GM23338 (cell line): Measurements from ENCODE around the gene DNAJA2. TPM values are rescaled to one million over a fixed set of nuclear protein-coding genes. Genes with fewer than 3 reads are reported as not detected.
A peak's percentile ranks its signal among the peaks of the same experiment; 100 is the strongest.

ENCODE experiments used
- ATAC-seq: fragments of 200-7000 bp; cut with Tn5 transposase; 3 replicates; pipeline ENCODE4 v1.9.1; 2020
- DNase-seq: peaks from one replicate; pipeline ENCODE4 v3.0.0-alpha.2; 2015; ENCODE audit warnings: low spot score
- H2AFZ ChIP-seq: fragments of 200-600 bp; sonication (generic); 2 replicates; pipeline ENCODE4 v1.8.0; 2016; ENCODE audit warnings: antibody characterized with exemption, mild to moderate bottlenecking, moderate library complexity
- H3F3A ChIP-seq: fragments of 200-600 bp; sonication (generic); replicated peaks from 2 replicates; pipeline ENCODE4 v1.8.0; 2017; ENCODE audit warnings: antibody characterized with exemption, mixed run types, low read depth
- H3K27ac ChIP-seq: fragments of 200-600 bp; sonication (generic); 2 replicates; pipeline ENCODE4 v1.6.1; 2016; ENCODE audit warnings: low read depth
- H3K27me3 ChIP-seq: fragments of 200-600 bp; sonication (generic); 2 replicates; pipeline ENCODE4 v1.8.0; 2016; ENCODE audit warnings: mild to moderate bottlenecking, mixed run types, moderate library complexity; ENCODE audit not compliant: insufficient read depth
- H3K36me3 ChIP-seq: fragments of 200-600 bp; sonication (generic); 2 replicates; pipeline ENCODE4 v1.8.0; 2016; ENCODE audit warnings: mild to moderate bottlenecking; ENCODE audit not compliant: insufficient read depth
- H3K4me1 ChIP-seq: fragments of 200-600 bp; sonication (generic); 2 replicates; pipeline ENCODE4 v1.8.0; 2016; ENCODE audit warnings: mild to moderate bottlenecking, moderate library complexity; ENCODE audit not compliant: insufficient read depth
- H3K4me2 ChIP-seq: fragments of 200-600 bp; sonication (generic); 2 replicates; pipeline ENCODE4 v1.7.1; 2017; ENCODE audit warnings: mixed run types
- H3K4me3 ChIP-seq: fragments of 200-600 bp; sonication (generic); 2 replicates; pipeline ENCODE4 v1.6.1; 2016; ENCODE audit warnings: mixed run types
- H3K79me2 ChIP-seq: fragments of 200-600 bp; sonication (generic); replicated peaks from 2 replicates; pipeline ENCODE4 v1.8.0; 2017; ENCODE audit warnings: mild to moderate bottlenecking; ENCODE audit not compliant: insufficient read depth
- H3K9me2 ChIP-seq: fragments of 200-600 bp; sonication (generic); 2 replicates; pipeline ENCODE4 v1.8.0; 2017; ENCODE audit not compliant: insufficient read depth
- H4K20me1 ChIP-seq: fragments of 200-600 bp; sonication (generic); replicated peaks from 2 replicates; pipeline ENCODE4 v1.8.0; 2017; ENCODE audit warnings: mild to moderate bottlenecking; ENCODE audit not compliant: insufficient read depth
- H3K27ac Mint-ChIP-seq: 2 replicates; pipeline ENCODE4 v1.8.0; 2020; ENCODE audit warnings: inconsistent platforms, mild to moderate bottlenecking, moderate library complexity, mixed read lengths
- H3K27me3 Mint-ChIP-seq: 3 replicates; pipeline ENCODE4 v1.8.0; 2022; ENCODE audit warnings: low read depth, mild to moderate bottlenecking, moderate library complexity, mixed read lengths, inconsistent platforms; ENCODE audit not compliant: insufficient read depth, poor library complexity
- H3K36me3 Mint-ChIP-seq: 3 replicates; pipeline ENCODE4 v1.8.0; 2021; ENCODE audit warnings: low read depth, mild to moderate bottlenecking, inconsistent platforms, moderate library complexity, mixed read lengths
- H3K4me1 Mint-ChIP-seq: 3 replicates; pipeline ENCODE4 v1.8.0; 2020; ENCODE audit warnings: mild to moderate bottlenecking, inconsistent platforms, mixed read lengths
- H3K4me3 Mint-ChIP-seq: 3 replicates; pipeline ENCODE4 v1.8.0; 2021; ENCODE audit warnings: moderate library complexity, mild to moderate bottlenecking, inconsistent platforms, mixed read lengths
- H3K9me3 Mint-ChIP-seq: 3 replicates; pipeline ENCODE4 v1.8.0; 2020; ENCODE audit warnings: moderate library complexity, mild to moderate bottlenecking, inconsistent platforms, mixed read lengths
- CTCF ChIP-seq, 2 experiments: fragments of 200-600 bp in 1 of 2; sonication (generic) in 1 of 2; conservative IDR thresholded peaks; 2 replicates each; pipeline versions ENCODE4 v1.5.1 to v1.6.1; 2016 to 2017; ENCODE audit warnings: antibody characterized with exemption in 2 of 2, low read depth in 2 of 2, mild to moderate bottlenecking in 2 of 2, moderate library complexity in 1 of 2
- NANOG ChIP-seq: IDR thresholded peaks from 2 replicates; pipeline ENCODE4 v1.6.1; 2016; ENCODE audit warnings: antibody characterized with exemption, borderline replicate concordance
- ZNF331 ChIP-seq: fragments of 250-450 bp; sonication (Bioruptor Pico); IDR thresholded peaks from 2 replicates; pipeline ENCODE4 v1.5.0; 2020; ENCODE audit warnings: low read depth, mild to moderate bottlenecking, moderate library complexity
- ZNF462 ChIP-seq: fragments of 250-450 bp; sonication (Bioruptor Pico); IDR thresholded peaks from 2 replicates; pipeline ENCODE4 v1.5.0; 2020; ENCODE audit warnings: mild to moderate bottlenecking, moderate library complexity
- polyA plus RNA-seq: library from polyadenylated mRNA; unstranded; fragments of >200 nt; fragmentation: Nextera tagmentation; extraction: Ambion mirVana; gene quantifications from 2 replicates; pipeline ENCODE4 v1.2.1, GENCODE V29; 2016
- total RNA-seq: library from RNA; depleted of rRNA; stranded (reverse); fragments of >200 nt; shearing (Covaris generic); gene quantifications from 2 replicates; pipeline ENCODE4 v1.2.3, GENCODE V29; 2014

Gene DNAJA2
- total and polyA plus RNA-seq, 2 experiments from 2014 or later, result 94.5 to 101 TPM

- DNase-seq (peak; percentile 76), ATAC-seq (peak; percentile 95)
- H3F3A ChIP-seq, result no peaks in the 10 kb centered on the region
- no peaks in the 10 kb centered on the region for H3K36me3 ChIP-seq
- H3K4me2 ChIP-seq, result no peak overlapping the region
- H3K27ac Mint-ChIP-seq, result peak overlapping the region; percentile 48; the same call in 1 of the 2 replicates
- no peaks in the 10 kb centered on the region for H3K27me3 ChIP-seq
- no peak overlapping the region for H3K4me3 Mint-ChIP-seq
- H3K9me2 ChIP-seq, result no peaks in the 10 kb centered on the region
- no peaks in the 10 kb centered on the region for H3K79me2 ChIP-seq
- H3K4me1 ChIP-seq, result no peaks in the 10 kb centered on the region; the same call in 1 of the 2 replicates
- peak overlapping the region; percentile 47; the same call in 1 of the 2 replicates for H2AFZ ChIP-seq
- no peaks in the 10 kb centered on the region; the same call in 2 of the 3 replicates for H3K9me3 Mint-ChIP-seq
- no peaks in the 10 kb centered on the region for H4K20me1 ChIP-seq
- peaks cover 7% of the 10 kb centered on the region for H3K4me1 Mint-ChIP-seq
- H3K36me3 Mint-ChIP-seq, result no peaks in the 10 kb centered on the region
- H3K27ac ChIP-seq, result no peak overlapping the region
- H3K4me3 ChIP-seq, result no peak overlapping the region
- TF ChIP-seq ZNF331 (CRISPR knock-in tag), result no peak
- peak; percentile 49 to 65; a peak in 3 of 4 replicates for TF ChIP-seq CTCF (conservative IDR thresholded peaks at IDR 0.05; ENCODE audit: low read depth in 2 of 2)
- peaks cover 4% of the 10 kb centered on the region for H3K27me3 Mint-ChIP-seq
Measured at GRCh38 chr16:47018223-47018891, 44.9 kb upstream of the DNAJA2 start.

- Histone ChIP-seq H3F3A (no peaks in the 10 kb centered on the region), H3K27ac (no peak overlapping the region), H4K20me1 (no peaks in the 10 kb centered on the region), H3K9me2 (no peaks in the 10 kb centered on the region), H2AFZ (peak overlapping the region; percentile 91), H3K4me1 (no peaks in the 10 kb centered on the region; the same call in 1 of the 2 replicates), H3K4me3 (no peak overlapping the region), H3K36me3 (no peaks in the 10 kb centered on the region), H3K27me3 (no peaks in the 10 kb centered on the region), H3K79me2 (no peaks in the 10 kb centered on the region), H3K4me2 (no peak overlapping the region)
- peak; percentile 49 for ATAC-seq
- H3K9me3 Mint-ChIP-seq, result no peaks in the 10 kb centered on the region; the same call in 2 of the 3 replicates
- no peak overlapping the region for H3K4me3 Mint-ChIP-seq
- H3K27ac Mint-ChIP-seq, result no peak overlapping the region
- H3K4me1 Mint-ChIP-seq, result peaks cover 7% of the 10 kb centered on the region
- no peak for DNase-seq
- H3K27me3 Mint-ChIP-seq, result peaks cover 4% of the 10 kb centered on the region
- no peak for TF ChIP-seq ZNF462 (CRISPR knock-in tag)
- TF ChIP-seq NANOG, result no peak
- H3K36me3 Mint-ChIP-seq, result no peaks in the 10 kb centered on the region
Measured at GRCh38 chr16:47017636-47018035, 44.2 kb upstream of the DNAJA2 start.
